CD4-positive, alpha-beta T cell treated with Interleukin-15 for 4 hours (primary cell): ENCODE data around the gene ARL13A.
"Not testable (repeated sequence)": the region's sequence is repeated elsewhere in the genome, so short reads cannot be mapped to it uniquely, and the experiment has no call there.

ENCODE experiments used
- DNase-seq: peaks from one replicate; pipeline ENCODE4 v3.0.0-alpha.2; 2020; ENCODE audit warnings: low spot score

Gene ARL13A

GRCh38 chrX:100990139-100990538, 20.6 kb downstream of the ARL13A start:
- DNase-seq = no peak

- DNase-seq = no peak
Observed at GRCh38 chrX:100994352-100995281, 25.1 kb downstream of the ARL13A start.

GRCh38 chrX:100995469-100995868, 26.0 kb downstream of the ARL13A start:
- no peak for DNase-seq

GRCh38 chrX:100999451-100999850, 29.9 kb downstream of the ARL13A start:
- no peak for DNase-seq

GRCh38 chrX:101009090-101009489, 39.6 kb downstream of the ARL13A start:
- DNase-seq = no peak

GRCh38 chrX:101012031-101012430, 42.5 kb downstream of the ARL13A start:
- DNase-seq = not testable (repeated sequence)

- no peak for DNase-seq
Observed at GRCh38 chrX:101022020-101022419, 52.5 kb downstream of the ARL13A start.

- DNase-seq = no peak
Observed at GRCh38 chrX:101025126-101025525, 55.6 kb downstream of the ARL13A start.

GRCh38 chrX:101028562-101028961, 59.1 kb downstream of the ARL13A start:
- no peak for DNase-seq

- DNase-seq = no peak
Observed at GRCh38 chrX:101029665-101030064, 60.2 kb downstream of the ARL13A start.

- DNase-seq = no peak
Observed at GRCh38 chrX:101037231-101037630, 67.7 kb downstream of the ARL13A start.

- DNase-seq = no peak
Observed at GRCh38 chrX:101040197-101040596, 70.7 kb downstream of the ARL13A start.
